ENCODE data around the gene ACTR2.
"Not testable (repeated sequence)": the region's sequence is repeated elsewhere in the genome, so short reads cannot be mapped to it uniquely, and the experiment has no call there.

DNA sequence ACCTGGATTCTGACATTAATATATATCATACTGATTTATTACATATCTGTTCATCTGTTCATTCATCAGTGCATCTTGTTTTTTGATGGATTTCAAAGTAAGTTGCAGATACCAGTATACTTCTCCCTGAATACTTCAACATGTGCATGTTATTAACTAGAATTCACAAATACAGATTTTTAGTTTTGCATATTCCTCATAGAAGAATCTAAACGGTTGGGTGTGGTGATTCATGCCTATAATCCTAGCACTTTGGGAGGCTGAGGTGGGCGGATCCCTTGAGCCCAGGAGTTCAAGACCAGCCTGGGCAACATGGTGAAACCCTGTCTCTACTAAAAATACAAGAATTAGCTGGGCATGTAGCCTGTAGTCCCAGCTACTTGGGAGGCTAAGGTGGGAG is 16.8 kb downstream of the ACTR2 start:
- TF ChIP-seq, protein P1, sequence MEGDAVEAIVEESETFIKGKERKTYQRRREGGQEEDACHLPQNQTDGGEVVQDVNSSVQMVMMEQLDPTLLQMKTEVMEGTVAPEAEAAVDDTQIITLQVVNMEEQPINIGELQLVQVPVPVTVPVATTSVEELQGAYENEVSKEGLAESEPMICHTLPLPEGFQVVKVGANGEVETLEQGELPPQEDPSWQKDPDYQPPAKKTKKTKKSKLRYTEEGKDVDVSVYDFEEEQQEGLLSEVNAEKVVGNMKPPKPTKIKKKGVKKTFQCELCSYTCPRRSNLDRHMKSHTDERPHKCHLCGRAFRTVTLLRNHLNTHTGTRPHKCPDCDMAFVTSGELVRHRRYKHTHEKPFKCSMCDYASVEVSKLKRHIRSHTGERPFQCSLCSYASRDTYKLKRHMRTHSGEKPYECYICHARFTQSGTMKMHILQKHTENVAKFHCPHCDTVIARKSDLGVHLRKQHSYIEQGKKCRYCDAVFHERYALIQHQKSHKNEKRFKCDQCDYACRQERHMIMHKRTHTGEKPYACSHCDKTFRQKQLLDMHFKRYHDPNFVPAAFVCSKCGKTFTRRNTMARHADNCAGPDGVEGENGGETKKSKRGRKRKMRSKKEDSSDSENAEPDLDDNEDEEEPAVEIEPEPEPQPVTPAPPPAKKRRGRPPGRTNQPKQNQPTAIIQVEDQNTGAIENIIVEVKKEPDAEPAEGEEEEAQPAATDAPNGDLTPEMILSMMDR (IDR thresholded peaks at IDR 0.05; ENCODE audit: poor library complexity), result not testable (repeated sequence)
- not testable (repeated sequence) for TF ChIP-seq EZH2 (IDR thresholded peaks at IDR 0.05; ENCODE audit: borderline replicate concordance)
